HL-60 (cell line): ENCODE measurements around the gene SMIM12.

Experiments used
- CTCF ChIP-seq: IDR thresholded peaks from one replicate; pipeline ENCODE4 v1.5.1; 2011; ENCODE audit warnings: low read length, control low read depth, inconsistent platforms; ENCODE audit not compliant: insufficient read depth
- GABPA ChIP-seq: IDR thresholded peaks from 2 replicates; pipeline ENCODE4 v1.6.1; 2012; ENCODE audit warnings: low read depth
- POLR2AphosphoS5 ChIP-seq: IDR thresholded peaks from 2 replicates; pipeline ENCODE4 v1.6.1; 2012; ENCODE audit warnings: low read depth
- REST ChIP-seq: IDR thresholded peaks from 2 replicates; pipeline ENCODE4 v1.6.1; 2012; ENCODE audit warnings: low read depth; ENCODE audit not compliant: insufficient replicate concordance

GRCh38 chr1:34899471-34899870, 39.9 kb upstream of the SMIM12 start:
- TF ChIP-seq CTCF (no peak), POLR2AphosphoS5 (no peak), GABPA (no peak), REST (no peak)
